ENCODE data around the gene CPLX4. TPM values are rescaled to one million over a fixed set of nuclear protein-coding genes. Genes with fewer than 3 reads are reported as not detected.

The CPLX4 gene
- total RNA-seq, 1 donor from 2014 or later, result not detected

DNA sequence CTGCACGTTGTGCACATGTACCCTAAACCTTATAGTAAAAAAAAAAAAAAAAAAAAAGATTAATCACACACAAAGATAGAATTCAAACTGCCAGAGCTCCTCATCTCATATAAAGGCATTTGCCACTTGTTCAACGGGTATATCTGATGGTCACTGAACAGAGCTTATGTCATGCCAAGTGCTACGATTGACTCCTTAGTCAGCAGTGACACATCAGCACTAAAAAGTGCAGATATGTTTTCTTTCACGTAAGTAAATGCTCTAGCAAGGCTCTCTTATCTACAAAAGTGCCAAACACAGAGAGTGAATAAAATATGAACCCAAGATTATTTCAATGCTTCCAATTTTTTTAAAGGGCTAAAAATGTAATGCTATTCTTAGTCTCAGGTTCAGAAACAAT is 39.5 kb upstream of the CPLX4 start:
- H3K9me3 ChIP-seq, result no peaks in the 10 kb centered on the region
- H3K27me3 ChIP-seq (ENCODE audit: low read depth), result no peaks in the 10 kb centered on the region
- peak in 1 of 2 donors; percentile 46 for ATAC-seq
- peak overlapping the region; percentile 84 for H3K4me3 ChIP-seq
- peaks cover 26% of the 10 kb centered on the region for H3K36me3 ChIP-seq
- intact Hi-C loops (cut with DNase I), result no loop called here
- H3K27ac ChIP-seq, result peak overlapping the region; percentile 86
- H3K4me1 ChIP-seq, result peaks cover 17% of the 10 kb centered on the region
- TF ChIP-seq, protein P1, sequence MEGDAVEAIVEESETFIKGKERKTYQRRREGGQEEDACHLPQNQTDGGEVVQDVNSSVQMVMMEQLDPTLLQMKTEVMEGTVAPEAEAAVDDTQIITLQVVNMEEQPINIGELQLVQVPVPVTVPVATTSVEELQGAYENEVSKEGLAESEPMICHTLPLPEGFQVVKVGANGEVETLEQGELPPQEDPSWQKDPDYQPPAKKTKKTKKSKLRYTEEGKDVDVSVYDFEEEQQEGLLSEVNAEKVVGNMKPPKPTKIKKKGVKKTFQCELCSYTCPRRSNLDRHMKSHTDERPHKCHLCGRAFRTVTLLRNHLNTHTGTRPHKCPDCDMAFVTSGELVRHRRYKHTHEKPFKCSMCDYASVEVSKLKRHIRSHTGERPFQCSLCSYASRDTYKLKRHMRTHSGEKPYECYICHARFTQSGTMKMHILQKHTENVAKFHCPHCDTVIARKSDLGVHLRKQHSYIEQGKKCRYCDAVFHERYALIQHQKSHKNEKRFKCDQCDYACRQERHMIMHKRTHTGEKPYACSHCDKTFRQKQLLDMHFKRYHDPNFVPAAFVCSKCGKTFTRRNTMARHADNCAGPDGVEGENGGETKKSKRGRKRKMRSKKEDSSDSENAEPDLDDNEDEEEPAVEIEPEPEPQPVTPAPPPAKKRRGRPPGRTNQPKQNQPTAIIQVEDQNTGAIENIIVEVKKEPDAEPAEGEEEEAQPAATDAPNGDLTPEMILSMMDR (IDR thresholded peaks at IDR 0.05), result no peak
- DNase-seq, result no peak

DNA sequence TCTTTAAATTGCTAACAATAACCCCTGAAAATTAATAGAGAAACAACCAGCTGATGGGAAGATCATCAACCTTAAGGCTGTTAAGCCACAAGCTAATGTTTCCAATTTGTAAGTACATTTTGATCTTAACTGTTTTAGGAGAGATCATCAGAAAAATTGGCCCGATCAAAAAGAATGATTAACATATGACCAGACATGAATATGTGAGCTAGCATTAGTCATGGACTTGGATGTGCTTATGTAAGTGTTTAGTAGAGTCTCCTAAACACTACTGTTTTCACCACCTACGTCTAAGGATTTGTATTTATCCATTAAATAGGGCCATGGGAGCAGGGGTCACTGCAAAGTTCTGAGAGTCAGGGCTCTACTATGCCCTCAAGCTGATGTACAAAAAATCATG is 36.3 kb upstream of the CPLX4 start:
- H3K4me3 ChIP-seq, result no peak overlapping the region
- TF ChIP-seq, protein P1 (IDR thresholded peaks at IDR 0.05), result no peak
- H3K27ac ChIP-seq, result no peak overlapping the region
- peaks cover 9% of the 10 kb centered on the region for H3K4me1 ChIP-seq
- no peak for ATAC-seq
- DNase-seq, result no peak
- no peaks in the 10 kb centered on the region for H3K27me3 ChIP-seq (ENCODE audit: low read depth)
- H3K36me3 ChIP-seq, result peaks cover 58% of the 10 kb centered on the region
- intact Hi-C loops (cut with DNase I), result no loop called here
- H3K9me3 ChIP-seq, result no peaks in the 10 kb centered on the region

DNA sequence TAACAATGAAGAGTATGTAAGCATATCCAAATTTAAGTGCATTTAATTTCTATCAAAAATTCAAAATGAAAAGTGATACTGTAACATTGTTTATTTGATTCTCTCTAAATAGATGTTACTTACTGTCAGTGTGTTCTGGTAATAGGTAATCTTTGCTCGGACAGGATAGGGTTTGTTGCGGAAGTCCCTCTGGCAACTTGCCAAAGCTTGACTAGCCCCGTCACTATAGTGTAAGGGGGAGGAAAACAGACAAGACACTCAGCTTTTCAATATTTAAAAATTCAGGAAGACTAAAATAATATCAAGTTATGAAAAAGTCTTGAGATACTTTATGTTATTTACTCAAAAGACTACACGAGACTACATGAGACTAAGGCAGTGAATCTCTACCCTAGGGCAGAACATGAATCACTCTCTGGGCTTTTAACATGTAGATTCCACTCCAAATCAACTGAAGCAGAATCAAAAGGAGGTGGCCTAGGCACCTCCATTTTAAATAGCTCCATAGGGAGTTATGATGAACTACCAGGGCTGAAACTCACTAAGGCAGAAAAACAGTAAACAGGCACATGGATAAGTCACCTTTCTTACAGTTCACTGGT is 34.7 kb upstream of the CPLX4 start:
- H3K9me3 ChIP-seq, result no peaks in the 10 kb centered on the region
- no peak overlapping the region for H3K4me3 ChIP-seq
- DNase-seq, result no peak
- TF ChIP-seq, protein P1 (IDR thresholded peaks at IDR 0.05), result no peak
- no peak for ATAC-seq
- H3K27ac ChIP-seq, result no peak overlapping the region
- peaks cover 73% of the 10 kb centered on the region for H3K36me3 ChIP-seq
- no peaks in the 10 kb centered on the region for H3K27me3 ChIP-seq (ENCODE audit: low read depth)
- H3K4me1 ChIP-seq, result peaks cover 8% of the 10 kb centered on the region
- intact Hi-C loops (cut with DNase I), result no loop called here

DNA sequence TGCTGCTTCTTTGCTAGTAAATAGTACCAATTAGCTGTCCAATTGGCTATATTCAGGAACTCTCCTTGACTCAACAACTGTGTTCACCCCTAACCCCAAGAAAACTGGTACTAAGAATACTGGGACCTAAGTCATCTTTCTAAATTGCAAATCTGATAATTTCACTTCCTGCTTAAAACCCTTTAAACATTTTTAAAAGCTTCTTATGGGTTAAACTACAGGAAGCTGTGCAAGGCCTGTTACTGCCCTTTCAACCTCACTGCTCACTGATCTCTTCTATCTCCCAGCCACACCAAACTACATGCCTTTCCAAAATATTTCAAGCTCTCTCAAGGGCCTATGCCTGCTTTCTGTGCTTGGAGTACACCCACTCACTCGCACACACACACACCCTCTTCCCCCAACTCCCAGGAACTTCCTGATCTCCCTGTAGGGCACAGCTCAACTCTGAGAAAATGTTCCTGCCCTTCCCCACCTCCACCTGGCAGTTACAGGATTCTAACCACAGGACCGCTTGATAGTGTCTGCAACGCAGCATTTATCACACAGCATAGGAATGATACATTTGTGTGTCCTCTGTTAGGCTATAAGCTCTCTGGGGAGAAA is 33.9 kb upstream of the CPLX4 start:
- DNase-seq (no peak), ATAC-seq (peak in 1 of 2 donors; percentile 38)
- no peaks in the 10 kb centered on the region for H3K9me3 ChIP-seq
- no peaks in the 10 kb centered on the region for H3K27me3 ChIP-seq (ENCODE audit: low read depth)
- peaks cover 81% of the 10 kb centered on the region for H3K36me3 ChIP-seq
- H3K4me1 ChIP-seq, result peaks cover 3% of the 10 kb centered on the region
- no peak overlapping the region for H3K4me3 ChIP-seq
- intact Hi-C loops (cut with DNase I), result no loop called here
- H3K27ac ChIP-seq, result no peak overlapping the region
- TF ChIP-seq, protein P1 (IDR thresholded peaks at IDR 0.05), result no peak

DNA sequence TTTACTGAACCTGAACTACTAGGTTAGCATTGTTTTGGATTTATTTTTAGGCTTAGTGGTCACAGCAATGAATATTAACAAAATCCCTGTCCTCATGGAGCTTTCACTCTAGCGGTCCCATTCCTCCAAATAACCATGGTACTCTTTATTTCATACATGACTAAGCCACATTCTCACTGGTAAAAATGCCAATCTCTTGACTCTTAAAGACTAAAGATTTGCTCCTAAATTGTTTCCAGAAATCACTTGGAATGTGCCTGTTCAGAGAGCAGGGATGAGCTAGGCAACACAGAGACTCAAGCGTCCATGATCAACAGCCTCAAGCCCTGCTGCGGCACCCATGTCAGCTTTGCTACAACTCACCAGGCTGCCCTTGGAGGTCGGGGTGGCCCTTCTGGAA is 27.1 kb upstream of the CPLX4 start:
- Histone ChIP-seq H3K4me1 (no peaks in the 10 kb centered on the region), H3K36me3 (peaks cover 79% of the 10 kb centered on the region), H3K4me3 (no peak overlapping the region), H3K9me3 (peaks cover 4% of the 10 kb centered on the region), H3K27ac (no peak overlapping the region), H3K27me3 (ENCODE audit: low read depth) (no peaks in the 10 kb centered on the region)
- DNase-seq (no peak), ATAC-seq (no peak)
- TF ChIP-seq, protein P1 (IDR thresholded peaks at IDR 0.05), result no peak
- intact Hi-C loops (cut with DNase I), result no loop called here

Measured in lower lobe of right lung (tissue), 2 donors.